Measurements from ENCODE around the gene KCNMB2. TPM values are rescaled to one million over a fixed set of nuclear protein-coding genes. Genes with fewer than 3 reads are reported as not detected.

Gene KCNMB2
- total RNA-seq, 1 experiment from 2014 or later, result not detected

DNA sequence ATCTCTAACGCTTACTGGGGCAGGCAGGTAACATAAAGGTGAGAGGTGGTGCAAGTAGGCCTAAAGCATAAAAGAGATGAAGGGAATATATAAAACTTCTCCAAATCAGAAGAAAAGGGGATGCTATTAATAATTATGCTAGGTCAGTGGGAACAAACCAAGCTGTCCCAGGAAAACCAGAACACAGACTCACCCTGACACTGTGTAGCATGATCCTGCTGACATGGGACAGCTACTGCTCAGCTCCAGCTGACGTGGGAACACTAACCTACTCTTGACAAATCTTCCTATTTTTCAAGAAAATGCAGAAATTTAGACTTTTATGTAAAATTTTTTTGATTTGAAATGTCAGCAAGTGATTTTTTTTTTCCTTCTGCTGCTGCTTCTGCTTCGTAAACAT is 203.5 kb downstream of the KCNMB2 start (continued):
- TF ChIP-seq, protein P1, sequence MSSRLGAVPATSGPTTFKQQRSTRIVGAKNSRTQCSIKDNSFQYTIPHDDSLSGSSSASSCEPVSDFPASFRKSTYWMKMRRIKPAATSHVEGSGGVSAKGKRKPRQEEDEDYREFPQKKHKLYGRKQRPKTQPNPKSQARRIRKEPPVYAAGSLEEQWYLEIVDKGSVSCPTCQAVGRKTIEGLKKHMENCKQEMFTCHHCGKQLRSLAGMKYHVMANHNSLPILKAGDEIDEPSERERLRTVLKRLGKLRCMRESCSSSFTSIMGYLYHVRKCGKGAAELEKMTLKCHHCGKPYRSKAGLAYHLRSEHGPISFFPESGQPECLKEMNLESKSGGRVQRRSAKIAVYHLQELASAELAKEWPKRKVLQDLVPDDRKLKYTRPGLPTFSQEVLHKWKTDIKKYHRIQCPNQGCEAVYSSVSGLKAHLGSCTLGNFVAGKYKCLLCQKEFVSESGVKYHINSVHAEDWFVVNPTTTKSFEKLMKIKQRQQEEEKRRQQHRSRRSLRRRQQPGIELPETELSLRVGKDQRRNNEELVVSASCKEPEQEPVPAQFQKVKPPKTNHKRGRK (CRISPR knock-in tag; IDR thresholded peaks at IDR 0.05; ENCODE audit: borderline replicate concordance), result no peak
- TF ChIP-seq MYBL2 (CRISPR knock-in tag; IDR thresholded peaks at IDR 0.05) (no peak), EMX1 (CRISPR knock-in tag; IDR thresholded peaks at IDR 0.05) (no peak), CREB1 (CRISPR knock-in tag; IDR thresholded peaks at IDR 0.05) (no peak), NR1H2 (CRISPR knock-in tag; IDR thresholded peaks at IDR 0.05) (no peak), CREM (CRISPR knock-in tag; IDR thresholded peaks at IDR 0.05) (no peak), MXD4 (CRISPR knock-in tag; IDR thresholded peaks at IDR 0.05; ENCODE audit: borderline replicate concordance) (no peak), FOXK1 (CRISPR knock-in tag; IDR thresholded peaks at IDR 0.05) (no peak), ELF4 (CRISPR knock-in tag; IDR thresholded peaks at IDR 0.05; ENCODE audit: low read depth) (no peak), HMGA2 (CRISPR knock-in tag; IDR thresholded peaks at IDR 0.05) (no peak), TCF7 (CRISPR knock-in tag; IDR thresholded peaks at IDR 0.05; ENCODE audit: low read depth) (no peak)
- TF ChIP-seq, protein P2, sequence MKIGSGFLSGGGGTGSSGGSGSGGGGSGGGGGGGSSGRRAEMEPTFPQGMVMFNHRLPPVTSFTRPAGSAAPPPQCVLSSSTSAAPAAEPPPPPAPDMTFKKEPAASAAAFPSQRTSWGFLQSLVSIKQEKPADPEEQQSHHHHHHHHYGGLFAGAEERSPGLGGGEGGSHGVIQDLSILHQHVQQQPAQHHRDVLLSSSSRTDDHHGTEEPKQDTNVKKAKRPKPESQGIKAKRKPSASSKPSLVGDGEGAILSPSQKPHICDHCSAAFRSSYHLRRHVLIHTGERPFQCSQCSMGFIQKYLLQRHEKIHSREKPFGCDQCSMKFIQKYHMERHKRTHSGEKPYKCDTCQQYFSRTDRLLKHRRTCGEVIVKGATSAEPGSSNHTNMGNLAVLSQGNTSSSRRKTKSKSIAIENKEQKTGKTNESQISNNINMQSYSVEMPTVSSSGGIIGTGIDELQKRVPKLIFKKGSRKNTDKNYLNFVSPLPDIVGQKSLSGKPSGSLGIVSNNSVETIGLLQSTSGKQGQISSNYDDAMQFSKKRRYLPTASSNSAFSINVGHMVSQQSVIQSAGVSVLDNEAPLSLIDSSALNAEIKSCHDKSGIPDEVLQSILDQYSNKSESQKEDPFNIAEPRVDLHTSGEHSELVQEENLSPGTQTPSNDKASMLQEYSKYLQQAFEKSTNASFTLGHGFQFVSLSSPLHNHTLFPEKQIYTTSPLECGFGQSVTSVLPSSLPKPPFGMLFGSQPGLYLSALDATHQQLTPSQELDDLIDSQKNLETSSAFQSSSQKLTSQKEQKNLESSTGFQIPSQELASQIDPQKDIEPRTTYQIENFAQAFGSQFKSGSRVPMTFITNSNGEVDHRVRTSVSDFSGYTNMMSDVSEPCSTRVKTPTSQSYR (CRISPR knock-in tag; IDR thresholded peaks at IDR 0.05), result no peak
- TF ChIP-seq, protein P3, sequence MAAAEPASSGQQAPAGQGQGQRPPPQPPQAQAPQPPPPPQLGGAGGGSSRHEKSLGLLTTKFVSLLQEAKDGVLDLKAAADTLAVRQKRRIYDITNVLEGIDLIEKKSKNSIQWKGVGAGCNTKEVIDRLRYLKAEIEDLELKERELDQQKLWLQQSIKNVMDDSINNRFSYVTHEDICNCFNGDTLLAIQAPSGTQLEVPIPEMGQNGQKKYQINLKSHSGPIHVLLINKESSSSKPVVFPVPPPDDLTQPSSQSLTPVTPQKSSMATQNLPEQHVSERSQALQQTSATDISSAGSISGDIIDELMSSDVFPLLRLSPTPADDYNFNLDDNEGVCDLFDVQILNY (CRISPR knock-in tag; IDR thresholded peaks at IDR 0.05), result no peak
- TF ChIP-seq, protein P4, sequence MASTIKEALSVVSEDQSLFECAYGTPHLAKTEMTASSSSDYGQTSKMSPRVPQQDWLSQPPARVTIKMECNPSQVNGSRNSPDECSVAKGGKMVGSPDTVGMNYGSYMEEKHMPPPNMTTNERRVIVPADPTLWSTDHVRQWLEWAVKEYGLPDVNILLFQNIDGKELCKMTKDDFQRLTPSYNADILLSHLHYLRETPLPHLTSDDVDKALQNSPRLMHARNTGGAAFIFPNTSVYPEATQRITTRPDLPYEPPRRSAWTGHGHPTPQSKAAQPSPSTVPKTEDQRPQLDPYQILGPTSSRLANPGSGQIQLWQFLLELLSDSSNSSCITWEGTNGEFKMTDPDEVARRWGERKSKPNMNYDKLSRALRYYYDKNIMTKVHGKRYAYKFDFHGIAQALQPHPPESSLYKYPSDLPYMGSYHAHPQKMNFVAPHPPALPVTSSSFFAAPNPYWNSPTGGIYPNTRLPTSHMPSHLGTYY (CRISPR knock-in tag; IDR thresholded peaks at IDR 0.05), result no peak
- TF ChIP-seq, protein P5, sequence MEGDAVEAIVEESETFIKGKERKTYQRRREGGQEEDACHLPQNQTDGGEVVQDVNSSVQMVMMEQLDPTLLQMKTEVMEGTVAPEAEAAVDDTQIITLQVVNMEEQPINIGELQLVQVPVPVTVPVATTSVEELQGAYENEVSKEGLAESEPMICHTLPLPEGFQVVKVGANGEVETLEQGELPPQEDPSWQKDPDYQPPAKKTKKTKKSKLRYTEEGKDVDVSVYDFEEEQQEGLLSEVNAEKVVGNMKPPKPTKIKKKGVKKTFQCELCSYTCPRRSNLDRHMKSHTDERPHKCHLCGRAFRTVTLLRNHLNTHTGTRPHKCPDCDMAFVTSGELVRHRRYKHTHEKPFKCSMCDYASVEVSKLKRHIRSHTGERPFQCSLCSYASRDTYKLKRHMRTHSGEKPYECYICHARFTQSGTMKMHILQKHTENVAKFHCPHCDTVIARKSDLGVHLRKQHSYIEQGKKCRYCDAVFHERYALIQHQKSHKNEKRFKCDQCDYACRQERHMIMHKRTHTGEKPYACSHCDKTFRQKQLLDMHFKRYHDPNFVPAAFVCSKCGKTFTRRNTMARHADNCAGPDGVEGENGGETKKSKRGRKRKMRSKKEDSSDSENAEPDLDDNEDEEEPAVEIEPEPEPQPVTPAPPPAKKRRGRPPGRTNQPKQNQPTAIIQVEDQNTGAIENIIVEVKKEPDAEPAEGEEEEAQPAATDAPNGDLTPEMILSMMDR (IDR thresholded peaks at IDR 0.05), result no peak
- TF ChIP-seq, protein P6, sequence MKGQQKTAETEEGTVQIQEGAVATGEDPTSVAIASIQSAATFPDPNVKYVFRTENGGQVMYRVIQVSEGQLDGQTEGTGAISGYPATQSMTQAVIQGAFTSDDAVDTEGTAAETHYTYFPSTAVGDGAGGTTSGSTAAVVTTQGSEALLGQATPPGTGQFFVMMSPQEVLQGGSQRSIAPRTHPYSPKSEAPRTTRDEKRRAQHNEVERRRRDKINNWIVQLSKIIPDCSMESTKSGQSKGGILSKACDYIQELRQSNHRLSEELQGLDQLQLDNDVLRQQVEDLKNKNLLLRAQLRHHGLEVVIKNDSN (CRISPR knock-in tag; IDR thresholded peaks at IDR 0.05), result no peak
- TF ChIP-seq, protein P7, sequence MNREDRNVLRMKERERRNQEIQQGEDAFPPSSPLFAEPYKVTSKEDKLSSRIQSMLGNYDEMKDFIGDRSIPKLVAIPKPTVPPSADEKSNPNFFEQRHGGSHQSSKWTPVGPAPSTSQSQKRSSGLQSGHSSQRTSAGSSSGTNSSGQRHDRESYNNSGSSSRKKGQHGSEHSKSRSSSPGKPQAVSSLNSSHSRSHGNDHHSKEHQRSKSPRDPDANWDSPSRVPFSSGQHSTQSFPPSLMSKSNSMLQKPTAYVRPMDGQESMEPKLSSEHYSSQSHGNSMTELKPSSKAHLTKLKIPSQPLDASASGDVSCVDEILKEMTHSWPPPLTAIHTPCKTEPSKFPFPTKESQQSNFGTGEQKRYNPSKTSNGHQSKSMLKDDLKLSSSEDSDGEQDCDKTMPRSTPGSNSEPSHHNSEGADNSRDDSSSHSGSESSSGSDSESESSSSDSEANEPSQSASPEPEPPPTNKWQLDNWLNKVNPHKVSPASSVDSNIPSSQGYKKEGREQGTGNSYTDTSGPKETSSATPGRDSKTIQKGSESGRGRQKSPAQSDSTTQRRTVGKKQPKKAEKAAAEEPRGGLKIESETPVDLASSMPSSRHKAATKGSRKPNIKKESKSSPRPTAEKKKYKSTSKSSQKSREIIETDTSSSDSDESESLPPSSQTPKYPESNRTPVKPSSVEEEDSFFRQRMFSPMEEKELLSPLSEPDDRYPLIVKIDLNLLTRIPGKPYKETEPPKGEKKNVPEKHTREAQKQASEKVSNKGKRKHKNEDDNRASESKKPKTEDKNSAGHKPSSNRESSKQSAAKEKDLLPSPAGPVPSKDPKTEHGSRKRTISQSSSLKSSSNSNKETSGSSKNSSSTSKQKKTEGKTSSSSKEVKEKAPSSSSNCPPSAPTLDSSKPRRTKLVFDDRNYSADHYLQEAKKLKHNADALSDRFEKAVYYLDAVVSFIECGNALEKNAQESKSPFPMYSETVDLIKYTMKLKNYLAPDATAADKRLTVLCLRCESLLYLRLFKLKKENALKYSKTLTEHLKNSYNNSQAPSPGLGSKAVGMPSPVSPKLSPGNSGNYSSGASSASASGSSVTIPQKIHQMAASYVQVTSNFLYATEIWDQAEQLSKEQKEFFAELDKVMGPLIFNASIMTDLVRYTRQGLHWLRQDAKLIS (CRISPR knock-in tag; IDR thresholded peaks at IDR 0.05; ENCODE audit: borderline replicate concordance), result no peak
